HG02938 (cell line): ENCODE results near the gene ITGA2B.
"Not testable (repeated sequence)": the region's sequence is repeated elsewhere in the genome, so short reads cannot be mapped to it uniquely, and the experiment has no call there.

Source experiments
- ATAC-seq: cut with Tn5 transposase; IDR thresholded peaks from one replicate; pipeline ENCODE4 v1.9.1; 2021; ENCODE audit warnings: mild to moderate bottlenecking, moderate library complexity; ENCODE audit not compliant: unreplicated experiment

ITGA2B gene

GRCh38 chr17:44369414-44370023, 19.9 kb downstream of the ITGA2B start:
- ATAC-seq: not testable (repeated sequence)

GRCh38 chr17:44368391-44369243, 20.8 kb downstream of the ITGA2B start:
- not testable (repeated sequence) for ATAC-seq

GRCh38 chr17:44367231-44367979, 22.0 kb downstream of the ITGA2B start:
- no peak for ATAC-seq

- ATAC-seq: not testable (repeated sequence)
Observed at GRCh38 chr17:44365051-44365450, 24.4 kb downstream of the ITGA2B start.

GRCh38 chr17:44363613-44364159, 25.8 kb downstream of the ITGA2B start, which contains the start of gene FAM171A2:
Gene FAM171A2, minus strand, starts transcription at chr17:44363853. Its CDS starts 139 bp downstream, at chr17:44363714.
- no peak for ATAC-seq

GRCh38 chr17:44362949-44363612, 26.4 kb downstream of the ITGA2B start:
- ATAC-seq: no peak

GRCh38 chr17:44362459-44362948, 26.9 kb downstream of the ITGA2B start:
- ATAC-seq: no peak

- ATAC-seq: no peak
Observed at GRCh38 chr17:44361292-44362260, 27.9 kb downstream of the ITGA2B start.

- ATAC-seq: no peak
Observed at GRCh38 chr17:44360826-44361225, 28.6 kb downstream of the ITGA2B start.

GRCh38 chr17:44360144-44360533, 29.3 kb downstream of the ITGA2B start:
- no peak for ATAC-seq

GRCh38 chr17:44359458-44360143, 29.8 kb downstream of the ITGA2B start:
- no peak for ATAC-seq

- ATAC-seq: no peak
Observed at GRCh38 chr17:44359006-44359405, 30.4 kb downstream of the ITGA2B start.

GRCh38 chr17:44358066-44358465, 31.4 kb downstream of the ITGA2B start:
- no peak for ATAC-seq

GRCh38 chr17:44356241-44356640, 33.2 kb downstream of the ITGA2B start:
- ATAC-seq: no peak

- ATAC-seq: no peak
Observed at GRCh38 chr17:44355642-44356099, 33.8 kb downstream of the ITGA2B start.

- ATAC-seq: no peak
Observed at GRCh38 chr17:44354582-44355561, 34.6 kb downstream of the ITGA2B start.

GRCh38 chr17:44353672-44354331, 35.6 kb downstream of the ITGA2B start:
- no peak for ATAC-seq
